ENCODE measurements around the gene CELF3.
A peak's percentile ranks its signal among the peaks of the same experiment; 100 is the strongest.

Gene CELF3

DNA sequence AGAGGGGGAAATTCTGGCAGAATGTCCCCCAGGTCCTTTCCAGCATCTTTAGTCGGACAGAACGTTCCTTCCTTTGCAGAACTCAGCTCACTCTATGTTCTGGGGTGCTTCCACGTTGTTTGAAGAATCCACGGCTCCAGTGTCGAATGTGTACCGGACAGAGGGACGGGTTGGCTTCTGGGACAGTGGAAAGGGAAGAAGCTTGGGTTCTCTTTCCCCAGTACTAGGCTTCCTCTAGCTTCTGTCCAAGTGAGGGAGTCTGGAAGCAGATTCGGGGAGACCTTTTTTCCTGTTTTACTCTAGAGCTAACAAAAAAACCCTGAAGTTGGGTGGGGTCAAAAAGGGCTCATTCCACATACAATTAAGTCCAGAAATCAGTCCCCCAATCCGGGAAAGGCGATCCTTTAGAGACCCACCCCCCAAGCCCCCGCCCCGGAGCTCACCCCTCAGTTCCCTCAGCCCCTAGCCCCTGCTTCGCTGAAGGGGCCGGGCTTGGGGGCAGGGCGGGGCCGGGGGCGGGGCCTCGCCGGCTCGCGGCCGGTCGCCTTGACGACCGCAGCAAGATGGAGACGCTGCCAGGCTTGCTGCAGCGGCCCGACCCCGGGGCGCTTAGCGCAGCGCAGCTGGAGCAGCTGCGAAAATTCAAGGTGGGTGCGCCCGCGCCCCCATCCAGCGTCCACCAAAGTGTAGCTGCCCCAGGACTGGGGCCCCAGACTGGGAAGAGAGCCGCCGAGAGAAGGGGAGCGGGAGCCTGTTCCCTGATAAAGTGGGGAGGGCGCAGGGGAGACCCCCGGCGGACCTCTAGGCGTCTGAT, 4.6 kb upstream of the CELF3 start, which contains the start of gene RIIAD1:
TSS of gene RIIAD1 (plus strand) at position 549 of the 814 bp plus-strand sequence. CDS start at position 564, 15 bp downstream.
- peak in 3 of 4 experiments; percentile 14 to 19 (median 19) for DNase-seq (ENCODE audit: low read depth in 4 of 4, low spot score in 1 of 4)

DNA sequence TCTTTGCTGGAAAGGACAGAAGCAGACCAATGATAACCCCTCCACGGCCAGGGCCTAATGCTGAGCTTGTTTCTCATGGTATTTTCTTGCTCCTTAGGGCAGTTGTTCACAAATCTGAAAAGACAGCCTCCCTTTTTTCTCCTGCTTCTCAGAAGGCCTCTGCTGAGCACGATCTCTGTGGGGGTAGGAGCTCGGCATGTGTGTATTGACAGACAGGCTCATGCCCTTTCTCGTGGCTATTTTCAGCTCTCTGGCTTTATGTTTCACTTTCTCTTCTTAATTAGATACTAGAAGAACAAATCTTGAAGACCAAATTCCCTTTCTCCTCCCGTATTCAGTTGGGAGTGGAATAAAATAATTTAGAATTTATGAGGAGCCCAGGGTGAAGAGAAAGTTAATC, 4.0 kb upstream of the CELF3 start:
- DNase-seq (ENCODE audit: low read depth in 4 of 4, low spot score in 1 of 4) = no peak

DNA sequence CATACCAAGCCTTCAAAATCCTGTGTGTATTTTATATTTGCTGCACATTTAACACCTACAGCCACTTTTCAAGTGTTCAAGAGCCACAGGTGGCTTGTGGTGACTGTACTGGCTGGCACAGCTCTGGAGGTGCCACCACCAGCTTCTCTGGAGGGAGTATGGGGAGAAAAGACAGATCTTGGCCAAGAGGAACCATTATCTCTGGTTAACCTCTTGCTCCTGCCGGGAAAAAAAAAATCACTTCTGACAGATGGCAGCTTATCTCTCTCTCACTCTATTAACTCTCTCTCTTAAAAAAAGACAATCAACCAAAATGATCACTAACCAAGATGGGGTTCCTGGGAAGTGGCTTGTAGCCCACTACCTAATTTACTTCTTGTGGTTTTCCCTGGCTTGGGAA, 3.5 kb upstream of the CELF3 start:
- DNase-seq (ENCODE audit: low read depth in 4 of 4, low spot score in 1 of 4) = no peak

DNA sequence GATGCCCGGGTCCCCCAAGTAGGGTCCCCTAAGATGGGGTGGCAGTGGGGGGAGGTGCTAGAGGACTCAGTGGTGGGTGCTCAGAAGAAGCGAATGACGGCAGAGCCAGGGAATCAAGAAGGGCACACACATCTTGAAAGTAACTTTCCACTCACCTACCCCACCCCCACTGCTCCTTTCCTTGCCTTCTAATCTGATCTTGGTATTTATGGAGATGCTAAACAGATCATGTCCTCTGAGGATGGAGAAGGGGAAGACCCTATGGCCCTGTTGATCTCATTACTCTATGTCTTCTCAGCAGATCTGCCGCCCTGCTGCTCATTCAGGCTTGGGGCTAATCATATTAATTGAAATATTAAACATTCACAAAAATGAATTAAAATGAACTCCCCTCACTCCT, 2.1 kb upstream of the CELF3 start:
- no peak for DNase-seq (ENCODE audit: low read depth in 4 of 4, low spot score in 1 of 4)

DNA sequence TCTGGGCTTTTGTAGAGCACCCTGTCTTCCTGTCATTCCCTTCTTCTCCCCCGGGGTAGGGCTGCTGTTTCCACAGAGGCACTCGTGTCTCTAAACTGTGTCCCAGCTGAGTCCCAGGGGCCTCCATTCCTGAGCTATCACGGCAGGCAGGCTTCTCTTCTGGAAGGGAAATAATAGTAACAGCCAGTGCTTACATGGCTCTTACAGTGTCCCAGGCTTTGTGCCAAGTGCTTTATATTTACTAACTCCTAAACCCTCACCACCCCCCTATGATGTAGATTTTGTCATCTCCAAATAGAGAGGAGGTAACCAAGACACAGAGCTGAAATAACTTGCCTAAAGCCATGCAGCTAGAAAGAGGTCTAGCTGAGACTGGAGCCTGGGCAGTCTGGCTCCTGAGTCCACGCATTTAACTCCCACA, 1.4 kb upstream of the CELF3 start:
- no peak for DNase-seq (ENCODE audit: low read depth in 4 of 4, low spot score in 1 of 4)

DNA sequence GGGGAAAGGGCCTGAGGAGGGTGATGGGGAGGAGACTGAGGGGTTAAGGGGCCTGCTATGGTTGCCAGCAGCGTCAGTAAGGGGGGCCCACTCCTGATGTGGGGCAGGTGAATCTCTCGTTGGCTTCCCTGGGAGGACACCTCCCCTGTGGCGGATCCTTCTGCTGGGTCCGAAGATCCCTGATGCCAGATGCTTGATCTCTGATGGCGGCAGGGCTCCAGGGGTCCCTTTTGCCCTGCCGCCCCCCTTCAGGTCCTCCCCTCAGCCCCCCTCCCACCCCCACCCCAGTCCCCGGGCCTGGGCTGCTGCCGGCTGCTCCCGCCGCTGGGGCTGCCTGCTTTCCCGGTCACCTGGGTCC, 219 bp downstream of the CELF3 start:
- no peak for DNase-seq (ENCODE audit: low read depth in 4 of 4, low spot score in 1 of 4)

DNA sequence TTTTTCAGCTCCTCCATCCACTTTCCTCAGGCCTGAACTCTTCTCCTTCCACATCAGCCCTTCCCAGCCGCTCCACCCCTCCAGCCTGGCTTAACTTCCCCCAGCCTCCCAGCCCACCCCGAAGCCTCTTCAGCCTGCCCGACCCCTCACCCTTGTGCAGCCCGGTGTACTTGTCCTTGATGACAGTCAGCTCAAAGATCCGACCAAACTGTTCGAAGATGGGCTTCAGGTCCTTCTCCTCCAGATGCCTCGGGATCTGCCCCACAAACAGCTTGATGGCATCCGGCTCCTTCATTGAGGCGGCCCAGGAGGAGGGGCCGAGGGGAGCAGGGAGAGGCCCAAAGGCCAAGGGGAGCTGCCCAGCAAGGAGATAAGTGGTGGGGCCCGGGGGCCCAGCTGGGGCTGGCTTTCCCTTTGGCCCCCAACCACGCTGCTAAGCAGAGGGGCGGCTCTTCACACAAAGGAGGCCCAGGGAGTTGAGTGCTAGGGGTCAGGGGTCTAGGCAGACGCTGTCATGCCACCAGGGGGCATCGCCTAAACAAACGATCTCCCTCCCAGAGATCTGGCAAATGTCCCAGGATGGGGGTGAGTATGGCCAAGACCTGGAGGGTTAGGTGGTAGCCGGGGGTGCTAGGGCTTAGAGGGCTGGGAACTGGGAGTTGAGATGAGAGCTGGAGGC, 738 bp downstream of the CELF3 start:
- DNase-seq (ENCODE audit: low read depth in 4 of 4, low spot score in 1 of 4) = no peak

DNA sequence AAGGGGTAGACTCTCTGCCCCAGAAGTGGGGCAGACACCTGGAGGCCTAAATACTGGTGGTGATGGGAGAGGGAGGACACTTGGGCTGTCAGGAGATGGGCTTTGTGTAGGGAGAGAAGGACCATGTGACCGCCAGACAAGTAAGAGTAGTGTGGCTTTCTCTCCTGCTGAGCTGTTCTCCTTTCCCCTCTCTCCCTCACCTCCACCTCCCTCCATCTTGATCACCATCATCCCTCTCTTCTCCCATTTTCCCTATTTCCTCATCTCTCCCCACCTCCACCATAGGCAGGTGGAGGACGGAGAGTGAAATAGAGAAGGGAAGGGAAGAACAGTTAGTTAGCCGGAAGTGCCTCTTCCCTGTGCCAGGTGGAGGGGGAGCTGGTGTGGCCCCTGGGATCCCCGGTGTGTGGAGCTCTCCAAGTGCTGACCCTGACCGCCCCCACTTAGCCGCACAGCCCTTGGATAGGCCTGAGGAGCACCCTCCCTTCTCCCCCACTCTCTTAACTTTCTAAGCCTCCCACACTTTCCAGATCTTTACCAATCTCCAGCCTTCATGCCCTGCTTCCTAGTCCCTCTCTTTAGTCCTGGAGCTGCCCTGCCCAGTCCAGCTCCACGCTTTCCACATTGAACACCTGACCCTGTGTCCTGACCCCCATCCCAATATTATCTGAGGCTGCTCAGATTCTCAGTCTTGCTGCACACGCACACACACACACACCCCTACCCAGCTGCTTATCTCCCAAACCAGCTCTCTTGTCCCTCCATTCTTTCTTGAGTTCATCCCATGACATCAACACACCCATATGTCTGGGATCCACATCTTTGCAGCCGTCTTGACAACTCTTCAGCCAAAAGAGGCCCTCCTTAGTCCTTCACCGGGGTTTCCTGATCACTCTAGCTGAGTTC, 1.5 kb downstream of the CELF3 start:
- no peak for DNase-seq (ENCODE audit: low read depth in 4 of 4, low spot score in 1 of 4)

DNA sequence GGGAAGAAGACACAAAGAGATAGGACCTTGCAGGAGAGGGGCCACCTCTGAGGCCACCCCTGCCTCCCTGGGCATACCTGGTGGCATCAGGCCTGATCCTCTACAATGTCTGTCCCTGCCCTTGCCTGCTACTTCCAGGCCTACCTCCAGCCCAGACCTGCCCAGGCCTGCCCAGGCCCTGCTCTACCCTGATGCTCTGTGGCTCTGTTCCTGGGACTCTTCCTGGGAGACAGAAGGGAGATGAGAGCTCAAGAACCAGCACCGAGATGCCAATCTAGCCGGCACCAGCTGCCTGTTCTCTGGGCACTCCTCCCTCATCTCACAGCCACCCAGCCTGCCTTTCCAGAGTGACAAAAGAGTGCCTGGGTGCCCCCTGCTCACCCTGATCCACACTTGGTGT, 2.7 kb downstream of the CELF3 start:
- DNase-seq (ENCODE audit: low read depth in 4 of 4, low spot score in 1 of 4) = no peak

DNA sequence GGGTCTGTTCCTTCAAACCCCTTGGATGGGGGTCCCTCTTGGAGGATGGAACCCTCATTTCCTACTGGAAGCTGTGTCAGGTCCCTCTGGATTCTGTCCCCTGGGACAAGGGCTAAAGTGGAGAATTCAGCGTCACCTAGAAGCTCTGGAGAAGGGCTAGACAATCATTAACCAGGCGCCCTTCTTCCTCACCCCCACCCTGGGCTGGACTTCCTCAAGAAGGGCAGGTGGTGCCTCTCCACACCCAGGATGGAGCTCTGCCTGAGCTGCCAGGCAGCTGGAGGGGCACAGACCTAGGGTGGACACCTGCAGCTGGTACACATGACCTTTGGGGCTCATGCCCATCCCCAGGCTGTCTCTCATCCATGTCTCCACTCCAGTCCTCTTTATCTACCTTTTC, 3.6 kb downstream of the CELF3 start:
- DNase-seq (ENCODE audit: low read depth in 4 of 4, low spot score in 1 of 4) = no peak

DNA sequence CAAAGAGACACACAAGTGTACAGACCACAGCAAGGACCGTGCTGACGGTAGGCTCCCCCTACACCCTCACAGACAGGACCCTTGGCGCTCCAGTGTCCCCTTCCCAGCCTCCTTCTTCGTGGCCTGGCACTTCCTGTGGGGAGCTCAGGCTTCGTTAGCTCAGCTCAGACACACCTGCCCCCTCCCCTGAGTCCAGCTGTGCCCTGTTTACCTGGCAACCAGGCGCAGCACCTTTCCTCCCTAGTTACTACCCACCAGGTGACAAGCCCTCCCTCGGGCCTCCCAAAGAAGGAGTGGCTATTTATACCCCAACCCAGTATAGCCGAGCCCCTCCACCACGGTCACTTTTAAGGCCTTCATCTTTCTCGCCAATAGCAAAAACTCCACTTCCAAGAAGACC, 4.7 kb downstream of the CELF3 start:
- no peak for DNase-seq (ENCODE audit: low read depth in 4 of 4, low spot score in 1 of 4)

DNA sequence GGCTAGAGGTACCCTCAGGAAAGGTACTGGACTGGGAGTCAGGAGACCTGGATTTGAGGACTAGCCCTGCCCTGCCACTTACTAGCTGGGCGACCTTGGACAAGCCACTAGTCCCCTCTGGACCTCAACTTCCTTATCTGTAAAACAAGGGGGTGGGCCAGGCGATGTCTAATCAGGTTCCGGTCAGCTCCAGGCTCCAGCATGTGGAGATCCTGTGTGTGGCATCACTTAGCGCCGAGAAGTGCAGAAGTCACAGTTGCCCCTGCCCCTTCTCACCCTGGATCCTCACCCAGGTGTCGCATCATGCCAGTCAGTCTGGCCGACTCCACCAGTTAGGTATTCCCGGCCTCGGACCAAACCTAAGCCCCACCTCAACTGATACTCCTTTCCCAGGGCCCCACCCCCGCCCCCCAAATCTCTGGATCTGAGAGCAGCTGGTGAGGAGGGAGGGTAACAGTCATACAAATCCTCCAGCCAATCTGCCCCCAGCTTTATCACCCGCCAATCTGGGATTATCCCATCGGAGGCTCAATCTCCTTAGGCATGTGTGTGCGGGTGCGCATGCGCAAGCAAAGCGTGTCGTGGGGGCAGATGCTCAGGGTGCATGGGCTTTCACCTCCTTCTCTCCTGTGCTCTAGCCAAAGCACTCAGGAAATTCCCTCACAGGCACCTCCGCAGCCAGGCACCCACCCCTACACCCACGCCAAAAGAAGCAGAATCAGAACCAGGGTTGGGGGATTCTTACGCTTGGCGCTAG, 5.4 kb downstream of the CELF3 start:
- no peak for DNase-seq (ENCODE audit: low read depth in 4 of 4, low spot score in 1 of 4)

DNA sequence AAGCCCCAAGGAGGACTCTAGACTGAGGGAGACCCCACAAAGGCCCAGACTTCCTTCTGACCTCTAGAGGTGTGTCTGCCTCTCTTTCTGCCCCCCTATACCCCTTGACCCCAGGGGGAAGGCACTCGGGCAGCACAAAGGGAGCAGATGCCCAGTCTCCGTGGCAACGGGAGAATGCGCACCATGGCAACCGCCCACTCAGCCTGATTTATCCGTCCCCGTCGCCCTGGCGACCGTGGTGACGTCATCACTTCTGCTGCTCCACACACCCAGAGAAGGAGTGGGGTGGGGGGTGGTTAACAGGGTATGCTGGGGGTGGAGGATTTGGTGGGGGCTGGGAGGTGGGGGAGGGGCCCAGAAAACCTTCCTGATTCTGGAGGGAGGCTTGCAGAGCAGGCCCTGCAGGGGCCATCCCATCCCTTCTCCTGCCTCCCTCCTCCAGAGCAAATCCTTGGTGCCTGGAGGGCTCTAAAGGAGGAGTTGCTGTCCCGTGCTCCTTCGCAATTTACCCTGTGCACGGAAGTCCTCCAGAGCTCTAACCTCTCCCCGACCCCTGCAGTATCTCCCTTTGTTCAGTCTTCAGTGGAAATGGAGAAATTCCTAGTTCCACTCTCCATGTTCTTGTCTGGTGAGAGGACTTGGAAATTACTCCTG, 6.3 kb downstream of the CELF3 start:
- peak in 1 of 4 experiments; percentile 43 for DNase-seq (ENCODE audit: low read depth in 4 of 4, low spot score in 1 of 4)

DNA sequence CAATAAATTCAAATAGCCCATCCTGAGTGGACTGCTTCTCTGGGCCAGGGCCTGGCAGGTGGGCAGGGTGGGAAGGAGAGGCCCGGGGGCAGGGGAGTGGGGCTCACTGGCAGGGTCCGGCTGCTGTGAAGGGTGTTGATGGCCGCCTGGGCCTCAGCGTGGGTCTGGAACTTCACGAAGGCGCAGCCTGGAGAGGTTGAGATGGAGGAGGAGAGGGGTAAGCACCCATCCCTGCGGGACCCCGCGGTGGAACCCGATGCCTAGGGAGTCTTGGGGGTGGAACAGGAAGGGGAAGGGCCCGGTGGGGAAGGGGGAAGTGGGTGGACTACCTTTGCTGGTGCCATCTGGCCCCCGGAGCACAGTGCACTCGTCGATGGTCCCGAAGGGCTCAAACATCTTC, 7.7 kb downstream of the CELF3 start:
- no peak for DNase-seq (ENCODE audit: low read depth in 4 of 4, low spot score in 1 of 4)

DNA sequence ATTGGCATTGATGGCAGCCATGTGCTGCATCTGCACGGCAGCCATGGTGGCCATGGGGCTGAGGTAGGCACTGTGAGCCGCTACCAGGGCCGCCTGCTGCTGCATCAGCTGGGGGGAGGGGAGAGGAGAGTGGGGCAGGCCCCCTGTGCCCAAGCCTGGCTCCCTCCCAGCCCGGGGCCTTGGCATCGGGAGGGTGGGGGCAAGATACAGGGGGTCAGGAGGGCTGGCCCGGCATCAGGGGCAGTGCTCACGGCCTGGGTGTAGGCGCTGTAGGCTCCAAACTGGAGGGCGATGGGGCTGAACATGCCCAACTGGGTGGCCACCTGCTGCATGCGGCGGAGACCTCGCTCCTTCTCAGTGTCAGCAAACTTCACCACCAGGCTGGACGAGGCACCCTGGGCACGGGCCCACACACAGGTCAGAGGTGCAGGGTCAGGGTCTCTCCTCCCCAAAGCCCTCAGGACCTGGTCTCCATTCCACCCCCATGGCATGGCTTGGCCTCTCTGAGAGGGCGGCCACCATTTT, 9.0 kb downstream of the CELF3 start:
- no peak for DNase-seq (ENCODE audit: low read depth in 4 of 4, low spot score in 1 of 4)

DNA sequence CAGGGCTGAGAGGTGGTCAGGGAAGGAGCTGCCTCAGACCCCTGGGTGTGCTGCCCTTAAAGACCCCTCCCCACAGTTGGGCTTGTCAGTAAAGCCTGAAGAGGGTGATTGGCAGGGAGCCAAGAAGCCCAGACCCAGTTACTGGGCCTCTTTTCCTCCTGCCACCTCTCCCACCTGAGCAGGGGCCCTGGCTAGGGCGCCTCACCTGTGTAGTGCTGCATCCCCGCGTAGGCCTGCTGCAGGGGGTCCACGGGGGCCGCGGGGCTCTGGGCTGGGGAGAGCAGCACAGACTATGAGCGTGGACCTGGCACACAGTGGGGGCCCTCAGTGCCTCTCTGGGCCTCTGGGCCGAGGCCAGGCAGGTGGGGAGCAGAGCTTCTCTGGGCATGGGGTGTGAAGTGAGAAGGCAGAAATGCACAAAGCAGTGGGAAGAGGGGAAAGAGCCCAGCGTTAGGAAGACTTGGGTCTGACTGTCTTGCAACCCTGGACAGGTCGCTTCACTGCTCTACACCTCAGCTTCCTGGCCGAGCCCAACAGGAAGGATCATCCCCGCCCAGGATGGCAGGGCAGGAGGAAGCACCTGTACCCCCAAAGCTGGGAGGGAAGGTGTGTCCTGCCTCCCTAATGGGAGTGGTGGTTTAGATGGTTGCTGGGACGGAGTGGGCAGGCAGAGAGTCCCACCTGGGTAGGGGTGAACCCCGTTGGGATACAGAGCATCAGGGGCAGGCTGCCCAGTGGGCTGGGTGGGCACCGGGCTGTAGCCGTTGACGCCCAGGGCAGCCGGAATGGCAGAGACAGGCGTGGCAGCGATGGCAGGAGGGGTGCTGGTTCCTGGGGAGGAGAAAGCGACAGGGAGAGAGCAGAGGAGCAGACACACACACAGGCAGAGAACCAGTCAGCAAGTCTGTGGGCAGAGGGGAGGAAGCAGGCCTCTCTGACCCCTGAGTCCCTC, 9.9 kb downstream of the CELF3 start:
- no peak for DNase-seq (ENCODE audit: low read depth in 4 of 4, low spot score in 1 of 4)

DNA sequence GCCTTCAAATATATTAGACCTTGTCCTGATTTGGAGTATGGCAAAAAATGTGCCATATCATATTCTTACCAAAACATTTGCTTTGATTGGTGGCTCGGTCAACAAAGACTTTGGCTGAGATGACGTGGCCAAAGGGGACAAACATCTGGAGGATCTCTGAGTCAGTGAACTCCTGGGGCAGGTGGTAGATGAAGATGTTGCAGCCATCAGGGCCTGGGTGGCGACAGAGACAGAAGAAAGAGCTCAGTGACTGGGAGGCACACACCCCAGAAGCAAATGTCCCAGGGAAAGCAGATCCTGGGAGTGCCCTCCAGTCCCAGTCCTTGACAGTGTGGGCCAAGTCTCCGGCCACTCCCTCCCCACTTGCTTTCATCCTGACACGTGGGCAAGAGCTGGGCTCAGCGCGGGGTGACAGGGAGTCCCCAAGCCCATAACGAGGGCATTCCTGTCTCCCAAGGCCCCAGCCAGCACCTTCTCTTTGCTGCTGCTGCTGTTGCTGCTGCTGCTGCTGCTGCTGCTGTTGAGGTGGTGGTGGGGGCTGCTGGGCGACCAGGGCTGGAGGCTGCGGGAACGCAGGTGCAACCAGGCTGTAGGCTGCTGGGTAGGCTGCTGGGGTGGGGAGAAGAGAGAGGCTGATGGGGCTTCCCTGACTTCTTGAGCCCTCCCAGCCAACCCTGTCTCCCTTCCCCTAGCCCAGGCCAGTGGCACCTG, 10.7 kb downstream of the CELF3 start:
- no peak for DNase-seq (ENCODE audit: low read depth in 4 of 4, low spot score in 1 of 4)

DNA sequence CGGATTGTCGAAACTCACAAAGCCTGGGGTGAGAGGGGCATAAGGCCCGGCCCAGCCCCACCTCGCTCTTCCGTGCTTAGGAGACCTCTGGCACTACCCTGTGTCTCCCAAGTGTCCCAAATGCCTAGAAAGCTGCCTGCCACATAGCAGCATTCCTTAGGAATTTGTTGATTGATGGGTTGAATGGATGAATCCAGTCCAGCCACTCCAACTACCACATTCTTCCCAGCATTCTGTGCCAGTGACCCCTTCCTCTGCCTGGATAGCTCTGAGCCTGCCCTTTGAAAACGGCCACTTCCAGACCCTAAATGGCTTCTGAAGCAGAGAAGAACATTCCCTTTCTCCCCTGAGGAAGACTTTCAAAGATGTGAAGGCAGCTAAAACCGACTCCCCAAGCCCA, 11.5 kb downstream of the CELF3 start:
- no peak for DNase-seq (ENCODE audit: low read depth in 4 of 4, low spot score in 1 of 4)

Data from stimulated activated CD4-positive, alpha-beta T cell treated with anti-CD3 and anti-CD28 coated beads, Interleukin-1b, Interleukin-23, amount 100 ng/mL, for 24 hours (primary cell).